ENCODE measurements around the gene GXYLT1. TPM values are rescaled to one million over a fixed set of nuclear protein-coding genes. Genes with fewer than 3 reads are reported as not detected.

Gene GXYLT1
- total RNA-seq, 2 experiments from 2014 or later, result 5.3 to 6.3 TPM

DNA sequence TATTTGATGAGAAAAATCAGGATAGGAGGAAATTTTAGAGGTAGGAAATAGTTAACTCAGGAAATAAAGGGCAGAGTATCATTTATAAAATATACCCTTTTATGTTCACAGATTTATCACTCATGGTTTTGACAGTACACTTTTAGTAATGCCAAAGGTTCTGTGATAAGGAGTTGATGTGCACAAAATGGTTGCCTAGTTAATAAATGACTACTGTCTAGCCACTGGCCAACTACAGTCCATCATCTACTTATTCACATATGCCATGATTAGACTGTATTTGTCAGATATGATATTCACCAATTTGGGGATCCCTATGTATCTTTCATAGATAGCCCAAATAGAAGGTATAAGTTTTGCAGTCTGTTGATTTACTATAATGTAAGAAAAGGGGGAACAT lies 19.2 kb upstream of the GXYLT1 start:
- intact Hi-C loops (cut with micrococcal nuclease), result no loop called here
- Mint-ChIP-seq H3K4me3 (no peak overlapping the region), H3K9me3 (no peaks in the 10 kb centered on the region), H3K36me3 (ENCODE audit: low read depth) (peaks cover 10% of the 10 kb centered on the region), H3K4me1 (ENCODE audit: low read depth) (peaks cover 21% of the 10 kb centered on the region), H3K27ac (no peak overlapping the region), H3K27me3 (no peaks in the 10 kb centered on the region)
- ChIA-PET POLR2A (no interaction called here), CTCF (no interaction called here)
- DNase-seq (no peak), ATAC-seq (no peak)
- TF ChIP-seq, protein P1, sequence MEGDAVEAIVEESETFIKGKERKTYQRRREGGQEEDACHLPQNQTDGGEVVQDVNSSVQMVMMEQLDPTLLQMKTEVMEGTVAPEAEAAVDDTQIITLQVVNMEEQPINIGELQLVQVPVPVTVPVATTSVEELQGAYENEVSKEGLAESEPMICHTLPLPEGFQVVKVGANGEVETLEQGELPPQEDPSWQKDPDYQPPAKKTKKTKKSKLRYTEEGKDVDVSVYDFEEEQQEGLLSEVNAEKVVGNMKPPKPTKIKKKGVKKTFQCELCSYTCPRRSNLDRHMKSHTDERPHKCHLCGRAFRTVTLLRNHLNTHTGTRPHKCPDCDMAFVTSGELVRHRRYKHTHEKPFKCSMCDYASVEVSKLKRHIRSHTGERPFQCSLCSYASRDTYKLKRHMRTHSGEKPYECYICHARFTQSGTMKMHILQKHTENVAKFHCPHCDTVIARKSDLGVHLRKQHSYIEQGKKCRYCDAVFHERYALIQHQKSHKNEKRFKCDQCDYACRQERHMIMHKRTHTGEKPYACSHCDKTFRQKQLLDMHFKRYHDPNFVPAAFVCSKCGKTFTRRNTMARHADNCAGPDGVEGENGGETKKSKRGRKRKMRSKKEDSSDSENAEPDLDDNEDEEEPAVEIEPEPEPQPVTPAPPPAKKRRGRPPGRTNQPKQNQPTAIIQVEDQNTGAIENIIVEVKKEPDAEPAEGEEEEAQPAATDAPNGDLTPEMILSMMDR (IDR thresholded peaks at IDR 0.05), result no peak

DNA sequence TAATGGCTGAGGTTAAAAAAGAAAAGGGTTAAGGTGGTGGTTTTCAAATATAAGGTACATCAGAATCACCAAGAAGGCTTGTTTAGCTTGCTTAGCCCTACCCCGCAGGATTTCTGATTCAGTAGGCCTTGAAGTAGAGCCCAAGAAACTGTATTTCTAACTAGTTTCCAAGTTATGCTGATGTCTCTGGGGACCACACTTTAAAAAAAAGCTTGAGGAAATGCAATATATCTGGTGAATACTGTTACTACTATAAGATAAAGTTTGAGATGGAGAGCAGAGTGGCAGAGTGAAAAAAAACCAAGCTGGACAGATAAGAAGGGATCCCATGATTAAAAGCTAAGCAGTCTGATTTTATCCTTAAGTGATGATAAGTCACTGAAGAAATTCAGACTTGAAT lies 18.3 kb upstream of the GXYLT1 start:
- TF ChIP-seq, protein P1 (IDR thresholded peaks at IDR 0.05), result no peak
- intact Hi-C loops (cut with micrococcal nuclease), result no loop called here
- no peak for ATAC-seq
- no peak overlapping the region for H3K4me3 Mint-ChIP-seq
- ChIA-PET POLR2A (interaction anchor here (1.8 kb wide), 1 partner anchor 18 kb away, joined by 8 read pairs; no protein-coding TSS in a partner anchor), CTCF (interaction anchor here (0.9 kb wide), 1 partner anchor 209 kb away, joined by 5 read pairs; no protein-coding TSS in a partner anchor)
- H3K9me3 Mint-ChIP-seq, result no peaks in the 10 kb centered on the region
- H3K4me1 Mint-ChIP-seq (ENCODE audit: low read depth), result peaks cover 20% of the 10 kb centered on the region
- DNase-seq, result no peak
- peaks cover 8% of the 10 kb centered on the region for H3K36me3 Mint-ChIP-seq (ENCODE audit: low read depth)
- no peaks in the 10 kb centered on the region for H3K27me3 Mint-ChIP-seq
- H3K27ac Mint-ChIP-seq, result peak overlapping the region; percentile 14

DNA sequence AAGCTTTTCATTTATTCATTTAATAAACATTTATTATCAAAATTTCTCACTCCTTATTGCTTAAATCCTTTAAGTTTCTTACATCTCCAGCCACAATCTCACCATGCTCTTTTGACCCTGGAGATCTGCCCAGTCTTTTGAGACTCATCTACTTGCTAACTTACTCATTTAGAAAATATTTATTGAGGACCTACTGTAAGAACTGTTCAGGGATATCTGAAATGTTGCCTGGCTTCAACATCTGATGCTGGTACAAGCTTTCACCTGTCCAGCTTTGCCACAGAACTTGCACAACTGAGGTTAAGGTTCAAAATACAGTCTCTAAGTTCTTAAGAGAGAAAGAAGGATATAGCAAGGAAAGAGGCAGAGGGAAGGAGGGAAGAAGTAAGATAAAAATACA lies 17.5 kb upstream of the GXYLT1 start:
- Mint-ChIP-seq H3K4me1 (ENCODE audit: low read depth) (peaks cover 20% of the 10 kb centered on the region), H3K36me3 (ENCODE audit: low read depth) (peaks cover 8% of the 10 kb centered on the region), H3K4me3 (no peak overlapping the region), H3K9me3 (no peaks in the 10 kb centered on the region), H3K27ac (peak overlapping the region; percentile 21), H3K27me3 (no peaks in the 10 kb centered on the region)
- intact Hi-C loops (cut with micrococcal nuclease), result no loop called here
- TF ChIP-seq, protein P1 (IDR thresholded peaks at IDR 0.05), result no peak
- DNase-seq (no peak), ATAC-seq (no peak)
- POLR2A ChIA-PET, result interaction anchor here (1.8 kb wide), 1 partner anchor 17 kb away, joined by 8 read pairs; no protein-coding TSS in a partner anchor
- CTCF ChIA-PET, result interaction anchor here (2.1 kb wide), 1 partner anchor 210 kb away, joined by 7 read pairs; no protein-coding TSS in a partner anchor

DNA sequence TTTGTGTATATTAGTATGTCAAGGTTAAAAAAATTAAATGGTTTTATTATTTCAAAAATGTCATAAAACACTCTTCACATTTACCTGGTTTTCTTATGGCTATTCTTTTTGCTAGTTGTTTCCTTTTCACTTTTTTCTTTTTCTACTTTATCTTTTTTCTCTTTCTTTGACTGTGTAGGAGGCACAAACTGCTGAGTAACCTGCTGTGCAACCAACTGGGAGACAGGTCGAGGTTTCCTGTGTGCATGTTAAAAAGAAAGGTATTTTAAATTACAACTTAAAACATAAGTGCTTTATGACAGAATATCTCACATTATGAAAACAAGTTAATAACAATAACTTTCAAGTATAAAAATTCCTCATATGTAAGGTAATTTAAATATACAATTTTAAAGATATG lies 16.9 kb upstream of the GXYLT1 start:
- DNase-seq (no peak), ATAC-seq (no peak)
- Mint-ChIP-seq H3K36me3 (ENCODE audit: low read depth) (peaks cover 8% of the 10 kb centered on the region), H3K4me1 (ENCODE audit: low read depth) (peaks cover 15% of the 10 kb centered on the region), H3K27ac (peak overlapping the region; percentile 61), H3K9me3 (no peaks in the 10 kb centered on the region), H3K27me3 (no peaks in the 10 kb centered on the region), H3K4me3 (no peak overlapping the region)
- intact Hi-C loops (cut with micrococcal nuclease), result no loop called here
- ChIA-PET POLR2A (interaction anchor here (1.3 kb wide), 1 partner anchor 16 kb away, joined by 4 read pairs; no protein-coding TSS in a partner anchor), CTCF (interaction anchor here (2.1 kb wide), 1 partner anchor 211 kb away, joined by 7 read pairs; no protein-coding TSS in a partner anchor)
- TF ChIP-seq, protein P1 (IDR thresholded peaks at IDR 0.05), result no peak

DNA sequence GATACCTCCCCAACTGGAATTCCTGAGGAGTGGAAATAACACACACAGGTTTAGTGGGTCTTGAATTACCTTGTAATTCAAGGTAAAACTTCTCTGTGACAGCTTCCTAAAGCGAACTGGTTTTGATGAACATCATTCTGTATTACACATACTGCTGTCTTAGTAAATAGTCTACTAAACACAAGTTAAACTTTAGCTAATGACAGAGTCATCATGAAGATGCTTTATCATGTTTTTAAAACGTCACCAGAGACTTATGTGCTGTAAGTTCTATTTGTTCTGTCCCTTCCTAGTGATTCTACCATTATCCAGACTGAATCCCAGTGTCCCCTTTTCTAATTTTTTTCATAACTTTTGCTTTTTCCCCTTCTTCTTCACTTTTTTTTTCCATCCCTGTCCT lies 11.6 kb upstream of the GXYLT1 start:
- POLR2A ChIA-PET, result no interaction called here
- intact Hi-C loops (cut with micrococcal nuclease), result no loop called here

More for the DNA sequence above, 11.6 kb upstream of the GXYLT1 start:
- no peak for ATAC-seq
- H3K4me1 Mint-ChIP-seq (ENCODE audit: low read depth), result peaks cover under 1% of the 10 kb centered on the region
- CTCF ChIA-PET, result interaction anchor here (1.1 to 1.3 kb wide), 2 partner anchors 11 kb away, joined by 3 to 4 read pairs; no protein-coding TSS in a partner anchor
- peaks cover 4% of the 10 kb centered on the region for H3K36me3 Mint-ChIP-seq (ENCODE audit: low read depth)
- TF ChIP-seq, protein P1 (IDR thresholded peaks at IDR 0.05), result no peak
- H3K27me3 Mint-ChIP-seq, result no peaks in the 10 kb centered on the region
- H3K4me3 Mint-ChIP-seq, result no peak overlapping the region
- no peak for DNase-seq
- H3K9me3 Mint-ChIP-seq, result no peaks in the 10 kb centered on the region
- H3K27ac Mint-ChIP-seq, result no peak overlapping the region
